ENCODE results near the gene ZNF697.
"Not testable (repeated sequence)": the region's sequence is repeated elsewhere in the genome, so short reads cannot be mapped to it uniquely, and the experiment has no call there.

Gene ZNF697

DNA sequence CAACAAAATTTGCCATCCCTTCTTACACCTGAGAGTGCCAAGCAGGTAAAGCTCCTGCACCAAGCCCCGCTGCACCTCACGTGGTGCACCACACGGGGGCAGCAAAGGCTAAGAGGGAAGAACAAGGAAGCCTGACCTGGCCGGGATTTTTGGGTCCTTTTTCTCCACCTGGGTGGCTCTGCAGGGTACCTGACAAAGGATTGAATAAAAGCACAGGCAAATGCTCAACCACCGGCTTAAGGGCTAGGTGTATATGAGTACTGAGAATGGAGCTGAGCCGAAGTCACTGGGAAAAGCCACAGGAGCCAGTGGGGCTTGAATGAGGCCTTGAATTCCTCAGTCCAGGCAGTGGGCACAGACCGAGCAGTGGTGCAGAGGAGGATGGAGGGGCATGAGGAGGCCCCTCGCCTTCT lies 36.4 kb downstream of the ZNF697 start:
- in situ Hi-C loops (cut with MboI; ENCODE audit: low sequenced_read_pairs, unreplicated experiment), result no loop called here
- DNase-seq (ENCODE audit: low spot score), result peak; percentile 73

GRCh38 chr1:119608816-119609215 lies 39.2 kb downstream of the ZNF697 start:
- in situ Hi-C loops (cut with MboI; ENCODE audit: low sequenced_read_pairs, unreplicated experiment), result loop anchor here (10.0 kb wide), 1 partner anchor 54 kb away; no protein-coding TSS in a partner anchor
- DNase-seq (ENCODE audit: low spot score), result not testable (repeated sequence)

More for the DNA sequence above, 36.4 kb downstream of the ZNF697 start:
- TF ChIP-seq CTCF (IDR thresholded peaks at IDR 0.05; ENCODE audit: borderline replicate concordance, control extremely low read depth, extremely low read depth, insufficient read depth, missing control alignments), result peak; percentile 96

DNA sequence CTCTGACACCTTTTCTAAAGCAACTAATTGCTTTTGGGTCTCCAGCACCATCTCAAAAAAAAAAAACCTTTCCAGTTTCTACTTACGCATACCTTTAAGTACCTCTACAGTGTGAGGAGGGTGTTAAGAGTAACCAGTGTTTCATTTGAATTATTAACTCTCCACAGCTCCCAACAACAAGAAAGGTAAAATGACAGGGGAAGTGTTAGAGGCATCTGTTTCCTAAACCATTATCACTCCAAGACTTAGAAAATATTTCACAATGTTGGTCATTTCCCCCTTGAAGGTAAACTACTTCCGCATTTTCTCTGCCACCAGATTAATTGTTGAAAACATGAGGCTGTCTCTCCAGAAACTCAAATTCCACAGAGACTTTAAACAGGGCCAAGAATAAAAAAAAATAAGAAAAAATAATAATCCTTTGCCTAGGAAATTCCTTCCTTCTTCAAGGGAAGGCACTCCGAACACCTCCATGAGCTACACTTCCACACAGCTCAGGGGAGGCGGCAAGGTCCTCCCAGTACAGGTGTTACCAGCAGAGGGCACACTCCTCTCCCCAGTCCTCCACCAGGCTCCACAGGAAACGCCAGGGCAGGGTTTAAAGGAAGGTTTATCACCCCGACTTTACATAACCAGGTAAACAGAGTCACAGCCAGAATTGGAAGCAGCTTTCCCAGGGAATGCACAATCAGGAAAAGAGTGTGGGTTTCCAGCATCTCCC lies 40.8 kb downstream of the ZNF697 start:
- DNase-seq (ENCODE audit: low spot score), result not testable (repeated sequence)
- in situ Hi-C loops (cut with MboI; ENCODE audit: low sequenced_read_pairs, unreplicated experiment), result loop anchor here (10.0 kb wide), 1 partner anchor 52 kb away; no protein-coding TSS in a partner anchor

GRCh38 chr1:119606394-119606793 lies 41.7 kb downstream of the ZNF697 start:
- no peak for DNase-seq (ENCODE audit: low spot score)
- in situ Hi-C loops (cut with MboI; ENCODE audit: low sequenced_read_pairs, unreplicated experiment), result loop anchor here (10.0 kb wide), 1 partner anchor 52 kb away; no protein-coding TSS in a partner anchor
- no peak for TF ChIP-seq CTCF (IDR thresholded peaks at IDR 0.05; ENCODE audit: borderline replicate concordance, control extremely low read depth, extremely low read depth, insufficient read depth, missing control alignments)

GRCh38 chr1:119605686-119606085 lies 42.4 kb downstream of the ZNF697 start:
- in situ Hi-C loops (cut with MboI; ENCODE audit: low sequenced_read_pairs, unreplicated experiment), result loop anchor here (10.0 kb wide), 1 partner anchor 51 kb away; no protein-coding TSS in a partner anchor

GRCh38 chr1:119605080-119605479 lies 43.0 kb downstream of the ZNF697 start:
- in situ Hi-C loops (cut with MboI; ENCODE audit: low sequenced_read_pairs, unreplicated experiment), result loop anchor here (10.0 kb wide), 1 partner anchor 50 kb away; no protein-coding TSS in a partner anchor
- DNase-seq (ENCODE audit: low spot score), result not testable (repeated sequence)

More at GRCh38 chr1:119605686-119606085, 42.4 kb downstream of the ZNF697 start:
- TF ChIP-seq CTCF (IDR thresholded peaks at IDR 0.05; ENCODE audit: borderline replicate concordance, control extremely low read depth, extremely low read depth, insufficient read depth, missing control alignments), result no peak
- no peak for DNase-seq (ENCODE audit: low spot score)

DNA sequence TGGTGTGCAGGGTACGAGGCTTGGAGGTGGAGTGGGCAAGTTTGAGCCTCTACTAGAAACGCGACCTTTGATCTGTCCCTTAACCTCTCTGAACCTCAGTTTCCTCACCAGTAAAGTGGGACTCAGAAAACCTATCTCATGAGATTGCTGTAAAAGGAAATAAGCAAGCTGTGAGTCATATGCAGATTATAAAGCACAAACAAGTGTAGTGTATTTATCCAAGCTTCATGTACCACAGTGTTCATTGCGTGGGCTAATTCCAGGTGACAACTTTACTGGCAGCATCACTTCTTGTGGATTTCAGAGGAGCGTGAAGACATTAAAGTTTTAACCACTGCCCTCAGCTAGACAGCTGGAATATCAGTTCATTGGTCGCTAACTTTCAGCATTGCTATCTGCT lies 44.4 kb downstream of the ZNF697 start:
- DNase-seq (ENCODE audit: low spot score), result no peak
- in situ Hi-C loops (cut with MboI; ENCODE audit: low sequenced_read_pairs, unreplicated experiment), result loop anchor here (5.0 to 10.0 kb wide), 2 partner anchors 49 to 84 kb away; no protein-coding TSS in a partner anchor
- TF ChIP-seq CTCF (IDR thresholded peaks at IDR 0.05; ENCODE audit: borderline replicate concordance, control extremely low read depth, extremely low read depth, insufficient read depth, missing control alignments), result no peak

GRCh38 chr1:119603241-119603640 lies 44.8 kb downstream of the ZNF697 start:
- DNase-seq (ENCODE audit: low spot score), result not testable (repeated sequence)
- in situ Hi-C loops (cut with MboI; ENCODE audit: low sequenced_read_pairs, unreplicated experiment), result loop anchor here (5.0 to 10.0 kb wide), 2 partner anchors 48 to 84 kb away; no protein-coding TSS in a partner anchor

- DNase-seq (ENCODE audit: low spot score), result not testable (repeated sequence)
- in situ Hi-C loops (cut with MboI; ENCODE audit: low sequenced_read_pairs, unreplicated experiment), result loop anchor here (5.0 to 10.0 kb wide), 2 partner anchors 48 to 85 kb away; no protein-coding TSS in a partner anchor
Observed at GRCh38 chr1:119602789-119603188, 45.3 kb downstream of the ZNF697 start.

All from GM13976 (cell line).